BLaER1 (cell line): ENCODE data around the gene DYSF.

Experiments used
- H3K27ac ChIP-seq: shearing (Covaris generic); formaldehyde crosslinking; 2 replicates; pipeline ENCODE4 v1.8.1; 2022
- H3K27me3 ChIP-seq: shearing (Covaris generic); formaldehyde crosslinking; 2 replicates; pipeline ENCODE4 v1.8.1; 2022
- H3K36me3 ChIP-seq: shearing (Covaris generic); formaldehyde crosslinking; 2 replicates; pipeline ENCODE4 v1.8.1; 2022
- H3K4me1 ChIP-seq: shearing (Covaris generic); formaldehyde crosslinking; 2 replicates; pipeline ENCODE4 v1.8.1; 2022
- H3K4me2 ChIP-seq: shearing (Covaris generic); formaldehyde crosslinking; 2 replicates; pipeline ENCODE4 v1.8.1; 2022
- H3K4me3 ChIP-seq: shearing (Covaris generic); formaldehyde crosslinking; 2 replicates; pipeline ENCODE4 v1.8.1; 2022
- H3K9ac ChIP-seq: shearing (Covaris generic); formaldehyde crosslinking; 2 replicates; pipeline ENCODE4 v1.8.1; 2022
- H3K9me3 ChIP-seq: shearing (Covaris generic); formaldehyde crosslinking; 2 replicates; pipeline ENCODE4 v1.8.1; 2022
- H4K20me1 ChIP-seq: shearing (Covaris generic); formaldehyde crosslinking; 2 replicates; pipeline ENCODE4 v1.8.1; 2022
- Cebpa-rat ChIP-seq: shearing (Covaris generic); IDR thresholded peaks from 2 replicates; pipeline ENCODE4 v1.8.1; 2022

The DYSF gene

GRCh38 chr2:71612581-71613402 lies 159.4 kb downstream of the DYSF start:
- Histone ChIP-seq H3K27me3 (no peaks in the 10 kb centered on the region), H3K4me2 (no peak overlapping the region), H4K20me1 (no peaks in the 10 kb centered on the region), H3K4me3 (no peak overlapping the region), H3K9me3 (no peaks in the 10 kb centered on the region), H3K27ac (no peak overlapping the region), H3K36me3 (no peaks in the 10 kb centered on the region), H3K9ac (no peak overlapping the region), H3K4me1 (peaks cover 33% of the 10 kb centered on the region)
- no peak for TF ChIP-seq Cebpa-rat

DNA sequence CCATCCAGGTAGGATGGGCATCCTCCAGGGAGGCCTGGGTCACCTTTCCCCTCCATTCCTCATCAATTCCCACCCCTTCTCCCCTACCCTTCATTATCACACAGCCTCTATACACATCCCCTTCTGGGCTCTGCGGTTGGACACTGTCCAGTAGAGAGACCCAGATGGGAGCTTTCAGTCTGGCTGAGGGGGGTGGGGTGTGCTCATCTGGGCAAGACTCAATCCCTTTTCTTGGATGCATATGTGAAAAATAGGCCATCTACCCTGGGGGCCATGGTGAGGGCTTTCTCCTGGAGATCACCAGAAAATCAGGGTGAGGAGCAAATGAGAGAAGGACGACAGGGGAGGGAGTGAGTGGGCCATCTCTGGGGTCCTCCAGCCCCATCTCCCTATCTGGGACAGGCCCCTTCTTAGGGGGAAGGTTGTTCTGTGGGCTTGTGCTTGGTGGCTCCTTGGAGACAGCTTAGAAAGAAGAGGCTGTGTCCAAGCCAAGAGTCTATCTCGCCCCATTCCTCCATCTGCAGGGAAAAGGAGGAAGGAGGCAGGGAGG lies 160.1 kb downstream of the DYSF start:
- no peak overlapping the region for H3K27ac ChIP-seq
- H3K27me3 ChIP-seq = no peaks in the 10 kb centered on the region
- TF ChIP-seq Cebpa-rat = no peak
- H3K9ac ChIP-seq = no peak overlapping the region
- H3K9me3 ChIP-seq = no peaks in the 10 kb centered on the region
- no peak overlapping the region for H3K4me2 ChIP-seq
- H4K20me1 ChIP-seq = no peaks in the 10 kb centered on the region
- peaks cover 31% of the 10 kb centered on the region for H3K4me1 ChIP-seq
- H3K36me3 ChIP-seq = no peaks in the 10 kb centered on the region
- no peak overlapping the region for H3K4me3 ChIP-seq

DNA sequence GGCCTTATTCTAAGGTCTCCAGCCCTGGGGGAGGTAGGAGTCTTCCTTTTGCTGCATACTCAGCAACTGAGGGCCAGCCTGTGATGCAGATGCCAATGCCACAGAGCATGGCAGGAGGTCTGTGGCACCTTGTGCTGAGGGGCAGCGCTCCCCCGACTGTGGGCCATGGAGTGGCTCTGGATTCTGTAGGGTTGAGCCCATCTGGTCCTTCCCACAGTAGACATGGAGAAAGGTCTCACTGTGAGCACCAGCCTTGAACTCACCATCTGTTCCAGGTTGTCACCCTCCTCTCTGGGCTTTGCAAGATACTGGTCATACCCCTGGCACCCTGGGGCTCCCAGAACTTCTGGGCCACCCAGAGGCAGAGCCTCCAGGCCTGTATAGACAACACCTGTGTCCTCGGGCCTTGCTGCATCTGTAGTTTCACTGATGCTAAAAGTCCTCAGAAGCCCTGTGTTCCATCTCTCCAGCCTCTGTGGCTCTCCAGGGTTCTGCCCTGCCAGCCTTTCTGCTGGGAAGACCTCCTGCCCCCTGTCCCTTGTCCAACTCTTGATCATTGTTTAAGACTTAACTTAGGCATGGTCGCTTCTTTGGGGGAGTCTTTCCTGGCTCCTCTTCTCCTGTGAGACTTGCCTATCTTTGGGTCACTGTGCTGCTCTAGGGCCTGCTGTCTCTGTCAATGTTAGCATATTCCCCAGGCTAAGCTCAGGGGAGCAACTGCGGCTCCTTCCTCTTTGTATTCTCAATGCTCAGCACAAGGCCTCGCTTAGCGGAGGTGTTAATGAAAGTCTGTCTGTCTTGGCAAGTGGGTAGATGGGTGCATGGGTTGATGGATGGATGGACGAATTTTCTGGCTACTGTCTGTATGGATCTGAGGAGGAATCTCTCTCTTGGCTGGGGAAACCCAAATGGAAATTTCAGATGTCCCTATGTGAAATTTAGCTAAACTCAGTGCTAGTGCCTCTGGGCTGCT lies 160.9 kb downstream of the DYSF start:
- Histone ChIP-seq H3K4me1 (peaks cover 31% of the 10 kb centered on the region), H3K4me3 (no peak overlapping the region), H4K20me1 (no peaks in the 10 kb centered on the region), H3K9ac (no peak overlapping the region), H3K27ac (no peak overlapping the region), H3K36me3 (no peaks in the 10 kb centered on the region), H3K27me3 (no peaks in the 10 kb centered on the region), H3K4me2 (peak overlapping the region; percentile 29), H3K9me3 (no peaks in the 10 kb centered on the region)
- TF ChIP-seq Cebpa-rat = no peak

GRCh38 chr2:71614976-71615766 lies 161.8 kb downstream of the DYSF start:
- Histone ChIP-seq H3K9ac (0 out of 2 replicates have a peak overlapping the region, but pooled peaks have one; percentile 16), H3K4me1 (peaks cover 34% of the 10 kb centered on the region), H3K4me3 (no peak overlapping the region), H4K20me1 (no peaks in the 10 kb centered on the region), H3K9me3 (no peaks in the 10 kb centered on the region), H3K4me2 (peak overlapping the region; percentile 29), H3K27me3 (no peaks in the 10 kb centered on the region), H3K36me3 (no peaks in the 10 kb centered on the region), H3K27ac (no peak overlapping the region)
- TF ChIP-seq Cebpa-rat = no peak

DNA sequence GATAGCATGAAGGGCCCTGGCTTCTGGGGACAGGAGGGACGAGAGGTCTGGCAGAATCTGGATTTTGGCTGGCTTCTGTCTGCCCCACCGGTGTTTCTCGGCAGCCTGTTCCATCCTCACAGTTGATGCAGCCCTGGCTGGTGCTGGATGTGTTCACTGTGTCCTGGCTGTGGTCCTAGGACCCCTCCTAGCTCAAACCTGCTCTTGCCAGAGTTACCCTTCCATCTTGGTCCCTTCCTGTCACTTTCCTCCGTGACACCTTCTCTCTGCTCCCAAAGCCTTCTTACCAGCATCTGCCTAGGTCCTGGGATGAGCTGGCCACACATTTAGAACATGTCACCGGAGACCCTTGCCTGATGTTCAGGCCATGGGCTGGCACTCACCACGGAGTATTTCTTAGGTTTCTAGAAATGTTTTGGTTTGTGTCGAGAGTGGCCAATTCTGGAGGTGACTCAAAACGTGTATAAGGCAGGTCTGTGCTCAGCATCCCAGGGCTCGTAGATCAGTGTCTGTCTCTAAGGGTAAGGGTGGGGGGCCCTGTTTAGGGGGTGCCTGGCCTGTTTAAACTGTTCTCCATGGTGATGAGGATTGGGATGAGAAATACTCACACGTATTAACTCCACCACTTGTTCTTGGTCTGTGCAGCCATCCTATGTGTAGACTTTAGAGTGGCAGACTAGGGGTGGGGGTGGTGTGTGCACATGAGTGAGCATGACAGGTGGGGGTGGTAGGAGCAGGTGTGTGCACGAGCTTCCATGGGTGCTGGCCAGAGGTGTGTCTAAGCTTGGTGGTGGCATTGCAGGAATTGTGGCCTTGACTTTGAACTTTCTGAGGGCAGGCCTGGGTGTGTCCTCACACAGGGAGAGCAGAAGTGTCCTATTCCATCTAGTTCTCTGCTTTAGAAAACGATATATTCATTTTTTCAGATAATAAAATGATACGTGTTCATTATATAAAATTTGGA lies 162.7 kb downstream of the DYSF start:
- no peaks in the 10 kb centered on the region for H3K36me3 ChIP-seq
- peaks cover 42% of the 10 kb centered on the region for H3K4me1 ChIP-seq
- H3K27me3 ChIP-seq = no peaks in the 10 kb centered on the region
- H3K27ac ChIP-seq = no peak overlapping the region
- no peaks in the 10 kb centered on the region for H3K9me3 ChIP-seq
- H3K9ac ChIP-seq = no peak overlapping the region
- TF ChIP-seq Cebpa-rat = no peak
- no peak overlapping the region for H3K4me3 ChIP-seq
- no peak overlapping the region for H3K4me2 ChIP-seq
- no peaks in the 10 kb centered on the region for H4K20me1 ChIP-seq

DNA sequence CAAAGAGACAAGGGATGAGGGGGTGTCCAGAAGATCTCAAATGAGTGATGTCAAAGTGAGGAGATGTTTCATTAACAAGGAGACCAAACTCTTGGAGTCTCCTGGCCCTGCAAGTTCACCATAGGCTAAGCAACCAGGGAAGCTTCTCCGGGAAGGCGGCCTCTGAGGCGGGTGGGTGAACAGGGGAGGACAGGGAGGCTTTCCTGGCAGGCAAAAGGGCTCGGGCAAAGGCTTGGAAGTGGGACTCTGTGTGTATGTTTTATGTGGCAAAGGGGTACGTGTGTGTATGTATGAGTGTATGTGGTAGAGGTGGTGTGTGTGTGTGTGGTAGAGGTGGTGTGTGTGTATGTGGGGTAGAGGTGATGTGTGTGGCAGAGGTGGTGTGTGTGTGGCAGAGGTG lies 163.9 kb downstream of the DYSF start:
- no peaks in the 10 kb centered on the region for H3K36me3 ChIP-seq
- H3K9ac ChIP-seq = no peak overlapping the region
- no peak for TF ChIP-seq Cebpa-rat
- no peaks in the 10 kb centered on the region for H3K9me3 ChIP-seq
- H4K20me1 ChIP-seq = no peaks in the 10 kb centered on the region
- no peaks in the 10 kb centered on the region for H3K27me3 ChIP-seq
- no peak overlapping the region for H3K27ac ChIP-seq
- no peak overlapping the region for H3K4me2 ChIP-seq
- H3K4me3 ChIP-seq = no peak overlapping the region
- peaks cover 43% of the 10 kb centered on the region for H3K4me1 ChIP-seq

DNA sequence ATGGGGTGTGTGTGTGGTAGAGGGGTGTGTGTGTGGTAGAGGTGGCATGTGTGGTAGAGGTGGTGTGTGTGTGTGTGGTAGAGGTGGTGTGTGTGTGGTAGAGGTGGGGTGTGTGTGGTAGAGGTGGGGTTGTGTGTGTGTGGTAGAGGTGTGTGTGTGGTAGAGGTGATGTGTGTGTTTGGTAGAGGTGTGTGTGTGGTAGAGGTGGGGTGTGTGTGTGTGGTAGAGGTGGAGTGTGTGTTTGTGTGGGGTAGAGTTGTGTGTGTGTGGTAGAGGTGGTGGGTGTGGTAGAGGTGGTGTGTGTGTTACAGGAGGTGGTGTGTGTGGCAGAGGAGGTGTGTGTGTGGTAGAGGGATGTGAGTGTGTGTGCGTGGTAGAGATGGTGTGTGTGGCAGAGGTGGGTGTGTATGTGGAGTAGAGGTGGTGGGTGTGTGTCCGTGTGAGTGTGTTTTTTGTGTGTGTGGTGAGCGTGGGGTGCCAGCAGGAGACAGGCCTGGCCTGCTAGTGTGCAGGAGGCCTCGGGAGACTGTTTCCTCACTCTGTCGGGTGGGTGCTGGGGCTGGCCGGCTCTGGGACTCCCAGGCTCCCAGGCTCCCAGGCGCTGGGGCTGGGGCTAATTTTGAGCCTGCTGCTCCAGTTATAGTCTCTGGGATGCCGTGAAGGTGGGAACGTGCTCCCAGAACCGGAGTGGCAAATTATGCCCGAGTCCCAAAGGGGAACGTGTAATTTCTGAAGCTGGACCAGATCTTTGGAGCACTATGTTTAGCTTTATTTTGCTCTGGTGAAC lies 165.2 kb downstream of the DYSF start:
- Histone ChIP-seq H3K9ac (no peak overlapping the region), H4K20me1 (no peaks in the 10 kb centered on the region), H3K4me1 (peaks cover 43% of the 10 kb centered on the region), H3K36me3 (no peaks in the 10 kb centered on the region), H3K9me3 (no peaks in the 10 kb centered on the region), H3K27me3 (no peaks in the 10 kb centered on the region), H3K4me2 (peak overlapping the region; percentile 17; the same call in 1 of the 2 replicates), H3K27ac (no peak overlapping the region), H3K4me3 (no peak overlapping the region)
- TF ChIP-seq Cebpa-rat = no peak

DNA sequence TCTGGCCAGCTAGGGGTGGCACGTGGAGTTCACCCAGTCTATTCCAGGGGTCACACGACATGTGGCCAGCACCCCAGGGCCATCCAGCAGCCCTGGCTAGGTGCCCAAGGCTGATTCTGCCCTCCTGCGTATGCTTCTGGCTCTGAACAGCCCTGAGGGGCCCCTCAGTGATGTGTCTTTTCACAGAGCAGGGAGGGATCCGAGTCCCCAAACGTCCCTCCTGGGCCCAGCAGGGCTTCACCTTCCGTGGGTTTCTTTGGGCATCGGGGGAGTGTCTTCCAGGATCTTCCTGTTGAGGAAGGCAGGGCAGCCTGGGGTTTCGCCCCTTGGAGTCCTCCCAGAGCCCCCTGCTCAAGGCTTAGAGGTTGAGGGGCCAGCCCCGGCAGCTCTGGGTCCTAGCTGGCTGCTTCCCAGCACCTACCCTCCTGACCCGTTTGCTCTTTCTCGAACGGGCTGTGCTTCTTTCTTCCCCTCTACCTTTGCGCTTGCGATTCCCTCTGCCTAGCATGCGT lies 165.9 kb downstream of the DYSF start:
- no peak overlapping the region for H3K27ac ChIP-seq
- no peak overlapping the region for H3K4me2 ChIP-seq
- no peaks in the 10 kb centered on the region for H3K9me3 ChIP-seq
- H3K9ac ChIP-seq = no peak overlapping the region
- H3K27me3 ChIP-seq = no peaks in the 10 kb centered on the region
- no peaks in the 10 kb centered on the region for H4K20me1 ChIP-seq
- H3K36me3 ChIP-seq = no peaks in the 10 kb centered on the region
- no peak for TF ChIP-seq Cebpa-rat
- no peak overlapping the region for H3K4me3 ChIP-seq
- peaks cover 41% of the 10 kb centered on the region for H3K4me1 ChIP-seq
